ENCODE measurements around the gene RBM26.
"Not testable (repeated sequence)": the region's sequence is repeated elsewhere in the genome, so short reads cannot be mapped to it uniquely, and the experiment has no call there.

The RBM26 gene

DNA sequence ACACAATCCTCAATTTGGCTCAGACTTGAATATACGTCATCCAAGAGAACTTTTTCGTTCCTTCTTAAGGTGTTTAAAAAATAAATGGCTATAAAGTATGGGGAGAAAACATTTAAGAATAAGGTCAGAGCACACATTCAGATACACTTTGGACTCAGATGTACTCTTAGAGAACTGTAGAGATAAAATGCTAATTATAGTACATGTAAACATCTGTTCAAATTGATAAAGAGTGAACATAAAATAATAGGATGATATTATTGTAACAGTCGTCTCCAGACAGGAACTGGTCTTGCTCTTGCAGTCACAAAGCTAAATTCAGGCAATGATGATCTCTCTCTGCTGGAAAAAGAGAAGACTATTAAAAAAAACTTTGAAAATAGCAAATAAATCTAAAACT, 91.4 kb downstream of the RBM26 start:
- DNase-seq, result no peak

DNA sequence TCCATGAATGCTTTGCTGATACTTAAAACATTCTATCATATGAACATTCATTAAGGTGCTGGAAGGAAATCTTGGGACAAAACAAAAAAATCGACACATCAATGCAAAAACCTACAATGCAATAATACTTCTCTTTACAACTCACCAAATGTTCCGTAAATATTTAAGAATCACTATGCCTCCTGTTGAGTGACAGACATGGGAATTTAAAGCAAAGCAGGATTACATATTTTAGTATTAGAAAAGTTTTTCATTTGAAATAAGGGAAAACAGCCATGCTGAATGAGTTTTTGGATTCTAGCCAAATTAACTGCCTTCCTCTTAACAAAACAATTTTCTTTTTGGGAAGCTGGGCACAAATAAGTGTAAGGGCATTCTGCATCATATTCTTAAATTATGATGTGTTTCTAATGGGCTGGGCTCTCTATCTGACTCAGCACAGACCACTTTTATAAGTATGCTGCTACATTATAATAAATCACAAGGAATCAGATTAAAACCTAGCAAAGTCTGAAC, 93.7 kb downstream of the RBM26 start:
- DNase-seq, result no peak

DNA sequence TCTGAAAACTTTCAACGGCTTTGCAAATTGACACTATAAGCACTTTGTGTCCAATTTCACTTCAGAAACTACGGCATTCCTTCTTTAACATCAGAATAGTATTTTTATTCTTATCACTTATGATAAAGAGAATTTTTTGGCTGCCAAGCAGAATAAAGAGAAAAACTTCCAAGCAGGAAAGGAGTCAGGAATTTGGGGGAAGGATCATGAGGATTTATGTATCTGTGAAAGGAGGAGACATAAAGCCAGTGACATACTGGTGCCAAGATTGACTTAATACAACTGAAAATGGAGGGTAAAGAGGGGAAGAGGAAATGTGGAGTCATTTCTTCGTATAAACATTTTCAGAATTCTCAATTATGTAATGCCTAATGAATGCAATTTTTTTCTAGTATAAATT, 94.7 kb downstream of the RBM26 start:
- DNase-seq, result no peak

DNA sequence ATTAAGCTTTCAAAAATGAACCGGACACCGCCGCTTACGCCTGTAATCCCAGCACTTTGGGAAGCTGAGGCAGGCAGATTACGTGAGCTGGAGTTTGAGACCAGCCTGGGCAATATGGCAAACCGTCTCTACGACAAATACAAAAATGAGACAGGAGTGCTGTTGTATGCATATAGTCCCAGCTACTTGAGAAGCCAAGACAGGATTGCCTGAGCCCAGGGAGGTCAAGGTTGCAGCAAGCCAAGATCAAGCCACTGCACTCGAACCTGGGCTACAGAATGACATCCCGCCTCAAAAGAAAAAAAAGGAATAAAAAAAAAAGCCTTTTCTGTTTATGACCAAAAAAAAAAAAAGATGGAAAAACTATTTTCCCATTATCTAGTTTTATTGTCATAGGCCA, 96.4 kb downstream of the RBM26 start:
- DNase-seq, result no peak

DNA sequence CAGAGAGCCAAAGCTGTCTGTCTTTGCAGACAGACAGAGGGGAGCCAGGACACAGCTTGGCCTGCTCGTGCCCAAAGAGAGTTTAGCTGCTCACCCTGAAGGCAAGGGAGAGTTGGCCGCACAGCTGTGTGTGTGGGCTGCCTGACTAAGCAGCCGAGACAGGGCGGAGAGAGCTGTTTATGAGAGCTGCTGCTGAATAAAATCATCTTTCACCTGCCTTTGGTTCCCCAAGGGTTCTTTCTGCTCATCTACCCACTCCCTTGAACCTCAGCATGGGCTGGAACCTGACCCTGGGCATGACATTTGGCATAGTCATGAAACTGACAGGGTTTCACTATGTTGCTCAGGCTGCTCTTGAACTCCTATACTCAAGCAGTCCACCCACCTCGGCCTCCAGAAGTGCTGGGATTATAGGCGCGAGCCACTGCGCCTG, 98.2 kb downstream of the RBM26 start:
- peak in 1 of 2 donors; percentile 4 for DNase-seq

DNA sequence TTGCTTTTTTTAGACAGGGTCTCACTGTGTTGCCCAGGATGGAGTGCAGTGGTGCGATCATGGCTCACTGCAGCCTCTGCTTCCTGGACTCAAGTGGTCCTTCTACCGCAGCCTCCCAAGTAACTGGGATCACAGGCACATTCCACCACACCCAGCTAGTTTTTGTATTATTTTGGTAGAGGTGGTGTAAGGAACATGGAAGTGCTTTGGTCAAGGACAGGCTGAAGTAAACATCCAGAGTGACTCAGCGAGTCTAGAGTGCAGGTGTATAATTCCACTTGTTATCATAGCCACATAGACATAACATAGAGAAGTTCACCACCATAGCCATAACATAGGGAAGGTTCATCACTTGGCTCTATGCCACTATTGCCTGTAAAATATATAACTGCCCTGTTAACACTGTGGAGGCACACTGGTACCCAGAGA, 98.6 kb downstream of the RBM26 start:
- DNase-seq, result no peak

DNA sequence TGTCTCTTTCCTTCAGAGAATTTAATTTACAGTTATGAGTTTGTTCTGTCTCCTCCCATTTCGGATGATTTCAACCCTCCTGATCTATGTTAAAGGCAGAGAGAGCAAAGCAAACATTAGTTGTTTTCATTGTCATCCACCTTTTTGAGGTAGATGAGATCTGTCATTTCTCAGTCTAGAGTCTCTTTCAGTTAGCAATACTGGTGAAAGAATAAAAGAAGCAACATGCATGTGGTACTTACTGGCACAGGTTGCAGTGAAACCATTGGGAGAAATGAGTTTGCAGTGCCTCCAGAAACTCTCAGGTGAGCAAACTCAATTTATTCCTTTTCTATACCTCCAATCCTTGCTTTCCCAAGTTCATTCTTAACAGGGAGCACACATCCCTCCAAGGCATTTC, 99.4 kb downstream of the RBM26 start:
- DNase-seq, result no peak

DNA sequence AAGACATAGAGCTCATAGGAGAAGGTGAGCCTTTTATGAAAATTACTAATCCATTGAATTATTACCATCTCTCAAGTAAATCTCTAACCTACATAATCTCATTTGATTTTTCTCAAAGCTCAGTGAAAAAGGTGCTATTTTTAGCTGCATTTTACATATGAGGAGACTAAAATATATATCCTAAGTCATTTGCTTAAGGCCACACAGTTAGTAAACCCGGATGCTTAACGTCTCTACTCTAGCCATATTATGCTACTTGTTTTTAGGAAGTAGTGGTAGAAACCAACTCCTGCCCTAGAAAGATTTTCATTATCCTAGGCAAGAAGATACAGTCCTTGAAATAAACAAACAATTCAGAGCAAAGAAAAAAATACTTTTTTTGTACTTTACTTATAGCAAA, 108.9 kb downstream of the RBM26 start:
- no peak for DNase-seq

DNA sequence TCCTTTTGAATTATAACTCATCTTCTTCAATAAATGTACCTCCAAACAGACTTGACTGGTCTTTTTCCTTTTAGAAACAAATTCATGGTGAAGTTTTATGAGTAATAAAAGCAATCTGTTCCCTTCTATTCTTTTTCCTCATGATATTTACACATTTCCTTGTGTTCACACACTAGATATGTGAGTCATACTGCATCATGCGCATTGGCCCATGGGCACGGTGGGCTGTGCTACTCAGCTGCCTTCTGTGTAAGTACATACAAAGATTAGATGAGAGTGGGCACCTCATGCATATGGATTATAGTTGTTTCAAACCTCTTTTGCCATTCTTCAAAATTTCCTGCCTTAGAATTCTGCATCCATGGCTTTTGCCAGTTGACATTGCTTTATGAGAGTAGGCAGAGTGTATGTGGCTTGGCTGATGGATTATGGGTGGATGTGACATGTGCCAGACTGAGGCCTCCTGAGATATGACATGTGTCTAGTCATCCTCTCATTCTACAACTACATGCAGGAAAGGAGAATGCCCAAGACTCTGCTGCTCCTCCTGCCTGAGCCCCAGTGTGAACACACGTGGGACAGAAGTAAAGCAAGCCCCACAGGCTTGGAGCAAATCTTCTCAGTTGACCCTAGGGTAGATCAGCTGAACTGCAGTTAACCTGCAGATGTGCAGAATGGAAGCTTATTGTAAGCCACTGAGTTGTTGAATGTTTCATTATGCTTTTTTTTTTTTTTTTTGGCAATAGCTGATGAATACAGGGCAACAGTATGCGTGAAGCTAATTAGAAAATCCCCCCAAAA, 109.9 kb downstream of the RBM26 start:
- no peak for DNase-seq

DNA sequence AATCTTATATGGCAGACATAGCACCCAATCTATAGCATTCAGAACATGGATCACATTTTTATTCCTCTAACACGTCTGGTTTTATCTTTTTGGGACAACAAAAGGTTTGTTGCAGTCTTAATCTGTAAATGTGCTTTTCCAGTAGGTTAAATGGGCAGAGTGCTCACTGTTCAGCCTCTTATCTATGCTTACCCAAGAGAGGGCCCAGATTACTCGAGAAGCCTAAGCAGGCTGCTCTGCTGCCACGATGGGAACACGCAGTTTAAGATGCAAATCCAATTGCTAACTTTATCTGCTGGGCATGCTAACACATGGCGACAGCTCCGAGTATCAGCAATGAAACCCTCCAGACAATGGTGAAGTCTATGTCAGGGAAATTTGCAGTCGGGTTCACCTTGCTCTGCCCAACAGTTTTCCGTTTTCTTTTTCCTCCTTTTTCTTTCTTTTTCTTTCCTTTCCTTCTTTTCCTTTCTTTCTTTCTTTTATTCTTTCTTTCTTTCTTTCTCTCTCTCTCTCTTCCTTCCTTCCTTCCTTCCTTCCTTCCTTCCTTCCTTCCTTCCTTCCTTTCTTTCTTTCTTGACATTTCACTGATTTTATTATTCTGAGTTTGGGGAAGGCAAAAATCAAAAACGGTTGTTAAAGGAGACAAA, 115.3 kb downstream of the RBM26 start:
- no peak for DNase-seq

DNA sequence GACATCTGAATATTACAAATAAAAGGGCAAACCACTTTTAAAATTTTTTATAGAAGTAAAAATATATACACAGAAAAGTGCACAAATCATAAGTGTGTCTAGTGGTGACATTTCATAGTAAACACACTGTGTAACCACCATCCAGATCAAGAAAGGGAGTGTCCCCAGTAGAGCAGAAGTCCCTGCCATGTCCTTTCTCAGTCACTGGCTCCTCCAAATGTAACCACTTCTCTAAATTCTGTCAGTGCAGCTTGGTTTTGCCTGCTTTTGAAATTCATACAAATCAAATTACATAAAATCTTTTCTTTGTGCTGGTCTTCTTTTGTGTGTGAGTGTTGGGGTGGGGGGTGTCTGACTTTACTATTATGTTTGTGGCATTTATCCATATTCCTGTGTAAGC, 116.5 kb downstream of the RBM26 start:
- no peak for DNase-seq

DNA sequence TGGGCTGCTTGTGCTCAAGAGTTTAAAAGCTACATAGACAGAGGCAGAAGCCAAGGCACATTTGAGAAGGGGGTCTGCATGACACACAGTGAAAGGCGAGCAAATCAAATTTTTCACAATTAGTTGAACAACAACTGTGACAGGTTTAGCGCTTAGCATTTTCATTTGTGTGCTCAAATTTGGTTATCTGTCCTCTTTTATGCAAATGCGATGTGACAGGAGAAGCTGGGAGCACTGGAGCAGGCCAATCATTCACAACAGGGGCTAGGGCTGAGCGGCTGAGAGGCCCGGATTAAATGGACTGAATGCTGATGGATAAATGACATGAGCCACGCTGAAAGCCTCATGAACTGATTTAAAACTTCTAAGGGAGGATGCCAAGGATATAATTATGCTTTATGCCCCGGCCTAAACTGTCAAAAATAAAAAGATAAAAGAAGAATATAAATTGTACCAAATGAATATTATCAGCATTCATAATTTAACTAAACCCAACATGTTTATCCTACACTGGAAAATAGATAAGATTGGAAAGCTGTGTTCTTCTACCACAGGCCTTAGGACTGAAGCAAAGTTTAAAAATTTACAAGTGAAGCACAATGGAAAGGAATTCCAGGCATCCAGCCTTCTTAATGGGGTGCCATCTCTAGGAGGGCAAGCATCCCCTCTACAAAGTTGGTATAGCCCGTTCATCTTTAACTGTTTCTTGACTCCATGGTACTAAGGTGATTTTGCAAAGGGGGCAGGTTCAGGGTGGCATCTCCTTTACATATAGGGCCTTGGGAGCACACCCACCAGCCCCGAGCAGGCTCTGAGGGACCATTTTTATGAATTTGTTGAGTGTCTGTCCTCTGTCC, 117.9 kb downstream of the RBM26 start:
- DNase-seq, result no peak

DNA sequence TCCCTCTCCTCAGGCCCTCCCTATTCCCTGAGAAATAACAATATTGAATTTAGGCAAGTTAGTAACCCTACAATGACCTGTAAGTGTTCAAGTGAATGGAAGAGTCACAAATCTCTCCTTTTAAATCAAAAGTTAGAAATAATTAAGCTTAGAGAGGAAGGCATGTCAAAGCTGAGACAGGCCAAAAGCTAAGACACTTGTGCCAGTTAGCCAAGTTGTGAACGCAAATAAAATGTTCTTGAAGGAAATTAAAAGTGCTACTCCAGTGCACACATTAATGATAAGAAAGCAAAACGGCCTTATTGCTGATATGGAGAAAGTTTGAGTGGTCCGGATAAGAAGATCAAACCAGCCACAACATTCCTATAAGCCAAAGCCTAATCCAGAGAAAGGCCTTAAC, 120.9 kb downstream of the RBM26 start:
- no peak for DNase-seq

DNA sequence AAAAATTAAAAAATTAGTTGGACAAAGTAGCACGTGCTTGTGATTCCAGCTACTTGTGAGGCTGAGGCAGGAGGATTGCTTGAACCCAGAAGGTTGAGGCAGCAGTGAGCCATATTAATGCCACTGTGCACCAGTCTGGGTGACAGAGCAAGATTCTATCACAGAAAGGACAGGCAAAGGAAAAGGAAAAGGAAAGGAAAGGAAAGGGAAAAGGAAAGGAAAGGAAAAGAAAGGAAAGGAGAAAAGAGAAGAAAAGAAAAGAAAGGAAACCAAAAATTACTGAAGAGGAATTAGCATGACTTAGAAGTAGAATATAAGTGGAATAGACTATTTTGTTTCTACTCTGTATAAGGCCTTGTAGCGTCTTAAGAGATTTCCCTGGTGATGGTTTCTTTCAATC, 122.3 kb downstream of the RBM26 start:
- no peak for DNase-seq

DNA sequence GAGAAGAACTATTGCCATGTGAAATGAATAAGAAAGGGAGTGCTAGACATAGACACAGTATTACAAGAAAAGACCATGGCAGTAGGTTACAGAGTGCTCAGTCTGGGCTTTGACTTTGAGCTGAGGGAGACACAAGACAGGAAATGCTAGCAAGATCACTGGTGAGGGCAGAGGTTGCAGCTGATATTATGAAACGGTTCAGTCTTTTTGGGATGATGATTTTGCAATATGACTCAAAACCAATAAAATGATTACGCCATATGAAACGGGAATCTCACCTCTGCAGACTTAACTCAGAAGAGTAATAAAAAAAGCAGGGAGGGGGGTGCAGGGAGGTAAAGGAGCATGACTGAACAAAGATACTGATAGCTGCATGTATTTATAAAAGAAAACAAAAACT, 123.1 kb downstream of the RBM26 start:
- DNase-seq, result no peak

DNA sequence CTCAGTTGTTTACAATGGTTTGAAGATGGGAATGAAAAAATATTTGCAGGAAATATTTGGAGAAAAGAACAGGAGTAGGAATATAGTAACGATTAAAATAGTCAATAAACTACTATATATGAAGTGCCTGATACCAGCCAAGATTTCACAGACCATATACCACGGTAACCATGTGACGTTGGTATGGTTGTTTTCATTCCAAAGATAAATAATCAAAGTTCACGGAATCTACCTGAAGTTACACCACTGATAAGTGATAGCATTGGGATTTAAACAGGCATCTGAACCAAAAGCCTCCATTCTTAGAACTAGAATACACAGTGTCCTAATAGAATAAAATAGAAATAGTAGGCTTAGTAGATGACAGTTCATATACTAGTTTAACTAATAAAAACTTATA, 123.5 kb downstream of the RBM26 start:
- DNase-seq, result no peak

DNA sequence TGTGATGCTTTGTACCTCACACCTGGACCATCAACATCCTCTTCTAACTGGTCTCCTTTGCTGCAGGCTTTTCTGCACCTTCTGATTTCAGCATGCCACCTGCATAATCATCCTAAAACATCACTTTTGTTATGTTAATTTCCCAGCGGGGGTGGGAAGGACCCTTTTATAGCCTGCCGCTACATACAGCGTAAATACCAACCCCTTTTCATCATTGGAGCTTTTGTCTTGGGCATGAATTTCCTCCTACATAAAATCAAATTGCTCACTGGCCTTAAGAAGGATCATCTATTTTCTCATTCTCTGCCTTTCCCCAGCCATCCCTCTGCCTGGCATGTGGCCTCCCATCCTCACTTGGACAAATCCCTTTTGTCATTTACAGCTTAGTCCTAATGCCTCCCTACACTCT, 124.7 kb downstream of the RBM26 start:
- DNase-seq, result no peak

DNA sequence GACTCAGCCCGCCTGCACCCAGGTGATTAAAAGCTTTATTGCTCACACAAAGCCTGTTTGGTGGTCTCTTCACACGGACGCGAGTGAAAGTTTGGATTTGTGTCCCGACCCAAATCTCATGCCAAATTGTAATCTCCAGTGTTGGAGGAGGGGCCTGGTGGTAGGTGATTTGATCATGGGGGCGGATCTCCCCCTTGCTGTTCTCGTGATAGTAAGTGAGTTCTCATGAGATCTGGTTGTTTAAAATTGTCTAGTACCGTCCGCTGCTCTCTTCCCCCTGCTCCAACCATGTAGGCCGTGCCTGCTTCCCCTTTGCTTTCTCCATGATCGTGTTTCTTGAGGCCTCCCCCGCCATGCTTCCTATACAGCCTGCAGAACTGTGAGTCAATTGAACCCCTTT, 126.3 kb downstream of the RBM26 start:
- DNase-seq, result not testable (repeated sequence)

DNA sequence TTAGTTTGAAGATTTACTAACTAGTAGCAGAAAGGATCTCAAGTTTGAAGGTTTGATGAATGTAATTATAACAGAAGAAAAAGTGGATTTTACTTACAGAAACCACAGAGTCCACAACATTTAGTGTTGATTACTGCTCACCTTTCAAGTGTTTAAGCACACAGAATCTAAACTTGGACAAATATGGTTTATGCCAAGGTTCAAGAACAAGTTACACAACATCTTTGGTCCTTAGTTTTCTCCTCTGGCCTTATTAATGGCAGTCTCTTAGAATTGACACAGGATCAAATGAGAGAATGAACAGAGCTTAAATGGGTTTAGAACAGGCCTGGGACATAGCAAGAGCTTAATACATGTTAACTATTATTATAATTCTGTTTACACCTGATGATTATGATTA, 133.0 kb downstream of the RBM26 start:
- DNase-seq, result no peak

DNA sequence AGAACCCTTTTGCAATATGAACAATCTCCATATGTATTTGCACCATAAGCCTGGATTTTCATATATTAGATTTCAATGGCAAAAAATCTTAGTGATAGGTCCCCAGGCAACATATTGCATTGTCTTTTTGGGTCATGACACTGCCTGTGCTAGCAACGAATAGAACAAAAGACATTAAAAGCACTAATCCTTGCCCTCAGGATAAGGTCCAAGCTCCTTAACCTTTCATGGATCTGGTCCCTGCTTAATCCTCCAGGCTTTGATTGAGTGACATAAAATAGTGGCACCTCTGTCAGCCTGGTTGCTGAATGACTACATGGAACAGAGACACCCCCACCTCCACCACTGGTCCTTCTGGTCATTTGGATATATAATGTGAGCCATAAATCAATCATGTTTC, 134.4 kb downstream of the RBM26 start:
- DNase-seq, result no peak

DNA sequence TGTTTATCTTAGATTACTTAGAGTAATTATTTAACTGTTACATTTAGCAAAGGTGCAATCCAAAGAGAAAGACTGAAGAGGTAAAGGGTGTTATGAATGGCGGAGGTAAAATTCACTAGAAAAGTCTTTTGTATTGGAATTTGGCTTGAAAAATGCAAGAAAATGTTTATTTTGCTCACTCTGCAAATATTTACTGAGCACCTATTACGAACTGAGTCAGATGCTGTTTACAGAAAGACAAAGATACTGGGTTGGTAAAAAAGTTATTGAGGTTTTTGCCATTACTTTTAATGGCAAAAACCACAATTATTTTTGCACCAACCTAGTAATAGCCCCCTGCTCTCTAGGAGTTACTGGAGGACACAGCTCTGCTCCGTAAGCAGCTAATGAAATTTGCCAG, 135.2 kb downstream of the RBM26 start:
- DNase-seq, result no peak
